Neural cell (in vitro differentiated cells): ENCODE measurements around the gene PALB2.

ENCODE experiments used
- EP300 ChIP-seq: fragments of 450-650 bp; conservative IDR thresholded peaks from 2 replicates; pipeline ENCODE4 v1.6.1; 2014; ENCODE audit warnings: antibody characterized with exemption, mild to moderate bottlenecking, moderate library complexity; ENCODE audit not compliant: poor library complexity, severe bottlenecking
- EZH2 ChIP-seq: fragments of 200-600, 300-800 bp; shearing (Covaris generic), sonication (generic); IDR thresholded peaks from 2 replicates; pipeline ENCODE4 v1.6.1; 2014; ENCODE audit warnings: antibody characterized with exemption, low read length, borderline replicate concordance, mild to moderate bottlenecking; ENCODE audit not compliant: insufficient read depth, poor library complexity, severe bottlenecking
- POLR2AphosphoS5 ChIP-seq: IDR thresholded peaks from 2 replicates; pipeline ENCODE4 v1.6.1; 2012
- RAD21 ChIP-seq: fragments of 450-650 bp; conservative IDR thresholded peaks from 2 replicates; pipeline ENCODE4 v1.6.1; 2014; ENCODE audit warnings: antibody characterized with exemption, mild to moderate bottlenecking, moderate library complexity
- REST ChIP-seq: IDR thresholded peaks from 2 replicates; pipeline ENCODE4 v1.6.1; 2012; ENCODE audit warnings: borderline replicate concordance
- SMC3 ChIP-seq: fragments of 450-650 bp; conservative IDR thresholded peaks from 2 replicates; pipeline ENCODE4 v1.6.1; 2014; ENCODE audit warnings: antibody characterized with exemption, mild to moderate bottlenecking, moderate library complexity; ENCODE audit not compliant: poor library complexity
- TAF1 ChIP-seq: IDR thresholded peaks from 2 replicates; pipeline ENCODE4 v1.6.1; 2012; ENCODE audit warnings: low read depth
- TF ChIP-seq, protein P1 (sequence below): fragments of 450-650 bp; IDR thresholded peaks from 2 replicates; pipeline ENCODE4 v1.5.1; 2014; ENCODE audit warnings: antibody characterized with exemption, mild to moderate bottlenecking, moderate library complexity; ENCODE audit not compliant: poor library complexity, severe bottlenecking

DNA sequence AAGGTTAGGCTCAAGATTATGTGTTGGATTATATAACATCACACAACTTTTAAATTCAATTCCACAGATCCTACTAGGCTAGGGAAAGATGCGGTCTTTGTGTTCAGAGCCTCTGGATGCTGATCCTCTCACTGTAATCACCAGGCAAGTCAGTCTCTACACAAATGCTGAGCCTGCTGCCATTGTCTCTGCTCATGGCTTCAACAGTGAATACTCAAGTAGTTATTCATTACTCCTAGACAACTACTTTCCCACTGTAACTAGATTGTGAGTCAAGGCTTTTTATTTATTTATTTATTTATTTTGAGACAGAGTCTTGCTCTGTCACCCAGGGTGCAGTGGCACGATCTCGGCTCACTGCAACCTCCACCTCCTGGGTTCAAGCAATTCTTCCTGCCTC, 29.2 kb downstream of the PALB2 start:
- TF ChIP-seq, protein P1, sequence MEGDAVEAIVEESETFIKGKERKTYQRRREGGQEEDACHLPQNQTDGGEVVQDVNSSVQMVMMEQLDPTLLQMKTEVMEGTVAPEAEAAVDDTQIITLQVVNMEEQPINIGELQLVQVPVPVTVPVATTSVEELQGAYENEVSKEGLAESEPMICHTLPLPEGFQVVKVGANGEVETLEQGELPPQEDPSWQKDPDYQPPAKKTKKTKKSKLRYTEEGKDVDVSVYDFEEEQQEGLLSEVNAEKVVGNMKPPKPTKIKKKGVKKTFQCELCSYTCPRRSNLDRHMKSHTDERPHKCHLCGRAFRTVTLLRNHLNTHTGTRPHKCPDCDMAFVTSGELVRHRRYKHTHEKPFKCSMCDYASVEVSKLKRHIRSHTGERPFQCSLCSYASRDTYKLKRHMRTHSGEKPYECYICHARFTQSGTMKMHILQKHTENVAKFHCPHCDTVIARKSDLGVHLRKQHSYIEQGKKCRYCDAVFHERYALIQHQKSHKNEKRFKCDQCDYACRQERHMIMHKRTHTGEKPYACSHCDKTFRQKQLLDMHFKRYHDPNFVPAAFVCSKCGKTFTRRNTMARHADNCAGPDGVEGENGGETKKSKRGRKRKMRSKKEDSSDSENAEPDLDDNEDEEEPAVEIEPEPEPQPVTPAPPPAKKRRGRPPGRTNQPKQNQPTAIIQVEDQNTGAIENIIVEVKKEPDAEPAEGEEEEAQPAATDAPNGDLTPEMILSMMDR = no peak
- TF ChIP-seq EZH2 (no peak), EP300 (no peak), REST (no peak), TAF1 (no peak), POLR2AphosphoS5 (no peak), SMC3 (no peak), RAD21 (no peak)
